Ovary (tissue), 9 donors: Measurements from ENCODE around the gene PHF2. TPM values are rescaled to one million over a fixed set of nuclear protein-coding genes. Genes with fewer than 3 reads are reported as not detected.
A peak's percentile ranks its signal among the peaks of the same experiment; 100 is the strongest.
"Not testable (repeated sequence)": the region's sequence is repeated elsewhere in the genome, so short reads cannot be mapped to it uniquely, and the experiment has no call there.

Experiments used
- DNase-seq, 5 donors: peaks; one replicate each; pipeline ENCODE4 v3.0.0-alpha.2; 2019 to 2020
- H3K27ac ChIP-seq, 2 donors: fragments of 200-600 bp; one replicate each; pipeline versions ENCODE4 v1.5.1 to v1.8.0; 2019 to 2022
- H3K27me3 ChIP-seq: fragments of 200-600 bp; one replicate; pipeline ENCODE4 v1.8.0; 2022
- H3K36me3 ChIP-seq: fragments of 200-600 bp; sonication (generic); one replicate; pipeline ENCODE4 v1.5.1; 2019
- H3K4me1 ChIP-seq: one replicate; pipeline ENCODE4 v1.8.1; 2013; ENCODE audit warnings: mild to moderate bottlenecking, moderate library complexity; ENCODE audit not compliant: insufficient read depth
- H3K4me3 ChIP-seq: fragments of 200-600 bp; sonication (generic); one replicate; pipeline ENCODE4 v1.5.1; 2017
- H3K9me3 ChIP-seq, 2 donors: fragments of 200-600 bp in 1 of 2; sonication (generic) in 1 of 2; one replicate each; pipeline versions ENCODE4 v1.5.1 to v1.8.1; 2013 to 2019; ENCODE audit warnings: mild to moderate bottlenecking in 1 of 2, moderate library complexity in 1 of 2
- EP300 ChIP-seq: sonication (generic); formaldehyde crosslinking; IDR thresholded peaks from one replicate; pipeline ENCODE4 v1.6.1; 2017; ENCODE audit warnings: antibody characterized with exemption
- POLR2A ChIP-seq: fragments of 450-650 bp; IDR thresholded peaks from one replicate; pipeline ENCODE4 v1.6.1; 2017; ENCODE audit warnings: antibody characterized with exemption, mild to moderate bottlenecking, moderate library complexity
- WGBS, 3 donors: extraction: QIAGEN DNeasy Blood & Tissue Kit in 1 of 3; methylation state at CpG; one replicate each; pipeline versions ENCODE4 v1.1.5 to v1.1.7; 2013 to 2017; 5-methylcytosine and 5-hydroxymethylcytosine counted together
- intact Hi-C, 4 donors: fragments of 100-400 bp; cut with DNase I; formaldehyde crosslinking; loops; one replicate each; pipeline versions ENCODE4 v1.11.0 to v1.15.1; 2022 to 2023
- polyA plus RNA-seq, 2 donors: library from polyadenylated mRNA; stranded (reverse); fragments of 200-250 nt in 1 of 2; fragments of 350-450 nt in 1 of 2; fragmentation: Illumina TruSeq in 1 of 2; extraction: RNeasy Lipid Tissue Mini Kit (QIAGEN cat#74804) in 1 of 2; gene quantifications; one replicate each; pipeline ENCODE4 v1.2.3, GENCODE V29; 2013 to 2014
- total RNA-seq, 7 donors: library from RNA; depleted of rRNA in 2 of 7; stranded (reverse); fragments of >200 nt in 2 of 7; fragmentation: NEBNext Ultra II Directional in 3 of 7; extraction: Animal tissue kit (Norgen Biotek cat#: 25700) in 3 of 7; gene quantifications; one replicate each; pipeline versions ENCODE4 v1.1.0 to v1.2.4, GENCODE V29; 2016 to 2023
- TF ChIP-seq, protein P1 (sequence below), 3 donors: fragments of 450-650 bp in 2 of 3; fragments of 200-600 bp in 1 of 3; IDR thresholded peaks; one replicate each; pipeline versions ENCODE4 v1.5.1 to v1.8.0; 2016 to 2022; ENCODE audit warnings: antibody characterized with exemption in 3 of 3, mild to moderate bottlenecking in 1 of 3
- donor health status: DM: no; HTN: no; CAD: no; lungs with moderate emphysema.
- donor health status: DM: no; HTN: no; CAD: no.
- donor health status: Bipolar disorder and iron deficiency.
- donor health status: DM: yes; HTN: yes; CAD: no.
- donor health status: DM: no; HTN: no; CAD: no.
- donor health status: DM: yes; HTN: yes; CAD: no.

The PHF2 gene
- total and polyA plus RNA-seq, 9 donors: 20.3 to 50.1 (median 39.7) TPM

GRCh38 chr9:93663877-93664548 is 87.6 kb downstream of the PHF2 start:
- Histone ChIP-seq H3K36me3 (no peaks in the 10 kb centered on the region), H3K4me1 (no peaks in the 10 kb centered on the region), H3K9me3 (no peaks in the 10 kb centered on the region), H3K27ac (no peak overlapping the region), H3K27me3 (no peaks in the 10 kb centered on the region), H3K4me3 (no peak overlapping the region)
- no peak for TF ChIP-seq POLR2A
- TF ChIP-seq, protein P1, sequence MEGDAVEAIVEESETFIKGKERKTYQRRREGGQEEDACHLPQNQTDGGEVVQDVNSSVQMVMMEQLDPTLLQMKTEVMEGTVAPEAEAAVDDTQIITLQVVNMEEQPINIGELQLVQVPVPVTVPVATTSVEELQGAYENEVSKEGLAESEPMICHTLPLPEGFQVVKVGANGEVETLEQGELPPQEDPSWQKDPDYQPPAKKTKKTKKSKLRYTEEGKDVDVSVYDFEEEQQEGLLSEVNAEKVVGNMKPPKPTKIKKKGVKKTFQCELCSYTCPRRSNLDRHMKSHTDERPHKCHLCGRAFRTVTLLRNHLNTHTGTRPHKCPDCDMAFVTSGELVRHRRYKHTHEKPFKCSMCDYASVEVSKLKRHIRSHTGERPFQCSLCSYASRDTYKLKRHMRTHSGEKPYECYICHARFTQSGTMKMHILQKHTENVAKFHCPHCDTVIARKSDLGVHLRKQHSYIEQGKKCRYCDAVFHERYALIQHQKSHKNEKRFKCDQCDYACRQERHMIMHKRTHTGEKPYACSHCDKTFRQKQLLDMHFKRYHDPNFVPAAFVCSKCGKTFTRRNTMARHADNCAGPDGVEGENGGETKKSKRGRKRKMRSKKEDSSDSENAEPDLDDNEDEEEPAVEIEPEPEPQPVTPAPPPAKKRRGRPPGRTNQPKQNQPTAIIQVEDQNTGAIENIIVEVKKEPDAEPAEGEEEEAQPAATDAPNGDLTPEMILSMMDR (IDR thresholded peaks at IDR 0.05): no peak
- TF ChIP-seq EP300: no peak
- DNase-seq: peak in 2 of 5 donors; percentile 10 to 18
- intact Hi-C loops: loop anchor here in 1 of 4 donors (10.0 kb wide), 1 partner anchor 541 kb away; no protein-coding TSS in a partner anchor
- WGBS, 3 donors: 80 to 90% (median 87%) methylated on average over 13 to 16 of the region's 16 CpGs

- no peaks in the 10 kb centered on the region for H3K36me3 ChIP-seq
- H3K27ac ChIP-seq: no peak overlapping the region
- intact Hi-C loops: loop anchor here in 1 of 4 donors (10.0 kb wide), 1 partner anchor 540 kb away; no protein-coding TSS in a partner anchor
- no peaks in the 10 kb centered on the region for H3K27me3 ChIP-seq
- H3K9me3 ChIP-seq: no peaks in the 10 kb centered on the region
- 93 to 96% (median 94%) methylated on average over 15 of the region's 15 CpGs for WGBS, 3 donors
- DNase-seq: peak in 3 of 5 donors; percentile 5 to 11 (median 9)
- H3K4me3 ChIP-seq: no peak overlapping the region
- TF ChIP-seq EP300: no peak
- no peak for TF ChIP-seq POLR2A
- TF ChIP-seq, protein P1 (IDR thresholded peaks at IDR 0.05): no peak
- no peaks in the 10 kb centered on the region for H3K4me1 ChIP-seq
Measured at GRCh38 chr9:93664549-93665120, 88.3 kb downstream of the PHF2 start.

DNA sequence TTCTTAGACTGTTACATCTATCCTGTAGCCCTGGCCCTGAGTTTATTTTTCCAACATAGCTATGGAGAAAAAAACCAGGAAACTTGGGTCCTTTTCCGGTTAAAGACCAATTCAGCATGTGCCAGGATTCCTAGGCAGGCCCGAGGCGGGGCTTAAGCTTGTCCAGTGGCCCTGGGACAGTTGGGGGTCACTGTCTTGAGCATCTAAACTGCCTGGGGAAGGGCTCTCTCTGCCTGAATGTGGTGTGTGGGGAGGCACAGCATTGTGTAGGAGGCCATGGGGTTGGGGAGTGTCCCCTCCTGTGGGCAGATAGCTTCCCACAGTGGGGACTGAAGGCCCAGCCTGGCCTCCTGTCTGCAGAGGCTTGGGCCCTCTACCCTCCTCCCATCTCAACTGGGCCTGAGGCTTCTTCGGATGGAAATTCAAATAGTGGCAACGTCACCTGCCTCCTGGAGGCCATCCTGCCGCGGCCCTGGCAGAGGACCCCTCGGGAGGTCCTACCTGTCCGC is 88.8 kb downstream of the PHF2 start:
- Histone ChIP-seq H3K27ac (no peak overlapping the region), H3K9me3 (no peaks in the 10 kb centered on the region), H3K4me1 (no peaks in the 10 kb centered on the region), H3K27me3 (no peaks in the 10 kb centered on the region), H3K4me3 (no peak overlapping the region), H3K36me3 (no peaks in the 10 kb centered on the region)
- TF ChIP-seq, protein P1 (IDR thresholded peaks at IDR 0.05): no peak
- no peak for TF ChIP-seq POLR2A
- no peak for TF ChIP-seq EP300
- DNase-seq: peak in 3 of 5 donors; percentile 3 to 13 (median 10)
- 85 to 91% (median 89%) methylated on average over 9 of the region's 9 CpGs for WGBS, 3 donors
- intact Hi-C loops: loop anchor here in 1 of 4 donors (10.0 kb wide), 1 partner anchor 540 kb away; no protein-coding TSS in a partner anchor

- intact Hi-C loops: loop anchor here in 1 of 4 donors (10.0 kb wide), 1 partner anchor 539 kb away; no protein-coding TSS in a partner anchor
- H3K27me3 ChIP-seq: no peaks in the 10 kb centered on the region
- WGBS, 3 donors: 91 to 93% (median 92%) methylated on average over 27 of the region's 27 CpGs
- H3K4me1 ChIP-seq: no peaks in the 10 kb centered on the region
- H3K9me3 ChIP-seq: no peaks in the 10 kb centered on the region
- H3K27ac ChIP-seq: no peak overlapping the region
- DNase-seq: peak in 3 of 5 donors; percentile 14 to 27 (median 21)
- H3K4me3 ChIP-seq: no peak overlapping the region
- no peaks in the 10 kb centered on the region for H3K36me3 ChIP-seq
- TF ChIP-seq, protein P1 (IDR thresholded peaks at IDR 0.05): no peak
- TF ChIP-seq EP300 (no peak), POLR2A (no peak)
Measured at GRCh38 chr9:93665637-93666438, 89.5 kb downstream of the PHF2 start.

DNA sequence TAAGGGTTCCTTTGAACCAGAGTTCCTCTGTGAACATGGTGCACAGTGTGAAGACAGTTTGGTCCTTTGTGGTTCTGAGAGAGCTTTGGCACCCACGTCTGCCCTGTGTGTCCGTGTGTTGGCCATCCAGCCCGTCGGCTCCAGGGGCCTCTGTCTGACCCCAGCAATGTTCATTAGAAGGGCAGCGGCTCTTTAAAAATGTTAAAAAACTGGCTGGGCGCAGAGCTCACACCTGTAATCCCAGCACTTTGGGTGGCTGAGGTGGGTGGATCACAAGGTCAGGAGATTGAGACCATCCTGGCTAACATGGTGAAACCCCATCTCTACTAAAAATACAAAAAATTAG is 90.0 kb downstream of the PHF2 start:
- not testable (repeated sequence) for H3K4me1 ChIP-seq, H3K36me3 ChIP-seq, H3K27ac ChIP-seq, H3K9me3 ChIP-seq, H3K27me3 ChIP-seq, H3K4me3 ChIP-seq
- 91 to 93% (median 91%) methylated on average over 6 of the region's 6 CpGs for WGBS, 3 donors
- intact Hi-C loops: loop anchor here in 1 of 4 donors (10.0 kb wide), 1 partner anchor 538 kb away; no protein-coding TSS in a partner anchor
- peak in 1 of 5 donors; percentile 3 for DNase-seq
